ENCODE measurements around the gene KDM4B.

Gene KDM4B

GRCh38 chr19:5074830-5075394, 106.0 kb downstream of the KDM4B start:
- DNase-seq = no peak

GRCh38 chr19:5075597-5075996, 106.7 kb downstream of the KDM4B start:
- no peak for DNase-seq

- no peak for DNase-seq
Measured at GRCh38 chr19:5076440-5077208, 107.7 kb downstream of the KDM4B start.

GRCh38 chr19:5077209-5077515, 108.2 kb downstream of the KDM4B start:
- DNase-seq = no peak

GRCh38 chr19:5078182-5078581, 109.3 kb downstream of the KDM4B start:
- no peak for DNase-seq

- DNase-seq = no peak
Measured at GRCh38 chr19:5078666-5079065, 109.8 kb downstream of the KDM4B start.

- no peak for DNase-seq
Measured at GRCh38 chr19:5079071-5079774, 110.3 kb downstream of the KDM4B start.

- DNase-seq = no peak
Measured at GRCh38 chr19:5080030-5080654, 111.2 kb downstream of the KDM4B start.

- no peak for DNase-seq
Measured at GRCh38 chr19:5080809-5081208, 111.9 kb downstream of the KDM4B start.

GRCh38 chr19:5081443-5082161, 112.7 kb downstream of the KDM4B start:
- DNase-seq = no peak

- no peak for DNase-seq
Measured at GRCh38 chr19:5083547-5083965, 114.6 kb downstream of the KDM4B start.

- no peak for DNase-seq
Measured at GRCh38 chr19:5085566-5085965, 116.7 kb downstream of the KDM4B start.

- no peak for DNase-seq
Measured at GRCh38 chr19:5086230-5086629, 117.3 kb downstream of the KDM4B start.

- DNase-seq = no peak
Measured at GRCh38 chr19:5086725-5087439, 118.0 kb downstream of the KDM4B start.

- no peak for DNase-seq
Measured at GRCh38 chr19:5089283-5089682, 120.4 kb downstream of the KDM4B start.

- DNase-seq = no peak
Measured at GRCh38 chr19:5090465-5091017, 121.6 kb downstream of the KDM4B start.

GRCh38 chr19:5091018-5091683, 122.2 kb downstream of the KDM4B start:
- DNase-seq = no peak

- DNase-seq = no peak
Measured at GRCh38 chr19:5091684-5092480, 123.0 kb downstream of the KDM4B start.

- DNase-seq = no peak
Measured at GRCh38 chr19:5092481-5092843, 123.5 kb downstream of the KDM4B start.

- no peak for DNase-seq
Measured at GRCh38 chr19:5093297-5093928, 124.5 kb downstream of the KDM4B start.

Measured in activated CD4-positive, CD25-positive, alpha-beta regulatory T cell treated with anti-CD3 and anti-CD28 coated beads, Interleukin-2, amount 50 U/mL, for 72 hours (primary cell).